Left hindlimb (tissue), 1 donor: ENCODE measurements around the gene INHBC.

Experiments
- DNase-seq: peaks from one replicate; pipeline ENCODE4 v3.0.0-alpha.2; 2018

Gene INHBC

GRCh38 chr12:57454566-57455373, 20.2 kb downstream of the INHBC start, which contains the start of gene INHBE:
TSS of gene INHBE (plus strand) at chr12:57455307. CDS start at chr12:57455537, 230 bp downstream.
- no peak for DNase-seq

GRCh38 chr12:57455374-57456144, 21.0 kb downstream of the INHBC start:
- no peak for DNase-seq

- DNase-seq = no peak
Measured at GRCh38 chr12:57456145-57456700, 21.6 kb downstream of the INHBC start.

- no peak for DNase-seq
Measured at GRCh38 chr12:57456737-57457490, 22.3 kb downstream of the INHBC start.

- no peak for DNase-seq
Measured at GRCh38 chr12:57458665-57459054, 24.1 kb downstream of the INHBC start.

GRCh38 chr12:57459055-57459749, 24.6 kb downstream of the INHBC start:
- DNase-seq = peak; percentile 96

GRCh38 chr12:57459750-57460467, 25.3 kb downstream of the INHBC start, which contains the start of gene GLI1:
TSS of gene GLI1 (plus strand) at chr12:57459785. CDS start at chr12:57463692, 3,907 bp downstream.
- DNase-seq = peak; percentile 87

- no peak for DNase-seq
Measured at GRCh38 chr12:57460468-57460784, 25.8 kb downstream of the INHBC start.

GRCh38 chr12:57460841-57461275, 26.3 kb downstream of the INHBC start:
- DNase-seq = no peak

GRCh38 chr12:57461276-57461916, 26.8 kb downstream of the INHBC start:
- peak; percentile 90 for DNase-seq

- DNase-seq = peak; percentile 69
Measured at GRCh38 chr12:57461917-57462250, 27.3 kb downstream of the INHBC start.

- DNase-seq = peak; percentile 89
Measured at GRCh38 chr12:57462251-57462911, 27.8 kb downstream of the INHBC start.

- DNase-seq = no peak
Measured at GRCh38 chr12:57462912-57463253, 28.3 kb downstream of the INHBC start.

GRCh38 chr12:57464569-57464968, 30.0 kb downstream of the INHBC start:
- no peak for DNase-seq

GRCh38 chr12:57465030-57465746, 30.6 kb downstream of the INHBC start:
- peak; percentile 12 for DNase-seq

- peak; percentile 17 for DNase-seq
Measured at GRCh38 chr12:57465747-57466505, 31.3 kb downstream of the INHBC start.

GRCh38 chr12:57467212-57467874, 32.8 kb downstream of the INHBC start:
- no peak for DNase-seq

- DNase-seq = peak; percentile 16
Measured at GRCh38 chr12:57467915-57468314, 33.3 kb downstream of the INHBC start.
